ENCODE measurements around the gene DDAH2.
A peak's percentile ranks its signal among the peaks of the same experiment; 100 is the strongest.

DNA sequence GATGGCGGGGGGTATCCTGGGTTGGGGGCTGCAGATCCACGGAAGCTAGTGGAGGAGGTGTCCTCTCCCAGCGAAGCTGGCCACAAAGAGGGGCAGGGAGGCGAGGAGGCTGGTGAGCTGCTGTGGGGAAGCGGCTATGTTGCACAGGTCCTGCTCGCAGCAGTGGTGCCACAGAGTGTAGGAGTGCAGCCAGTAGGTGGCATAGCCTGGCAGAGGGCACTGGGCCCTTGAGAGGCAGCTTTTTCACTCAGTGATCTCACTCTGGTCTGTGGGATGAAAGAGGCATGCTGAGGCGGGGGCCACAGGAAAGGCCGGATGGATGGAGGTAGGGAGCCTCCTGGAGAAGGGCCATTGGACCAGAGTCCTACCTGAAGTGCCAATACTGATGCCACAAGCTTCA lies 16.8 kb downstream of the DDAH2 start:
- peak in 1 of 5 experiments; percentile 39 for TF ChIP-seq CTCF (IDR thresholded peaks at IDR 0.05)
- TF ChIP-seq POLR2A (IDR thresholded peaks at IDR 0.05): no peak
- no peak for TF ChIP-seq POLR2AphosphoS5 (IDR thresholded peaks at IDR 0.05)

Data from transverse colon (tissue), 4 donors.